K562 (cell line): ENCODE results near the gene SOBP. TPM values are rescaled to one million over a fixed set of nuclear protein-coding genes. Genes with fewer than 3 reads are reported as not detected.

Experiments
- ATAC-seq: fragments of 200-7000 bp; cut with Tn5 transposase; 3 replicates; pipeline ENCODE4 v1.9.1; 2020; ENCODE audit warnings: moderate library complexity
- BruUV-seq: library from RNA; stranded (reverse); fragments of 400-500 nt; replicated peaks from 2 replicates; lab custom pipeline; 2021; lab: Mats Ljungman, UMichigan
- CTCF ChIA-PET: fragments of 300-600 bp; formaldehyde crosslinking; extraction: SDS; loops from one replicate; lab custom pipeline; 2021; ENCODE audit warnings: low intra/inter-chr PET ratio; lab: Yijun Ruan, JAX
- POLR2A ChIA-PET: fragments of 300-600, 350-650 bp; sonication (Branson Sonifier 250); formaldehyde crosslinking; extraction: SDS; loops from one replicate; lab custom pipeline; 2021; ENCODE audit warnings: antibody characterized with exemption, inconsistent platforms; lab: Yijun Ruan, JAX
- DNase-seq, 4 experiments: peaks; one replicate each; pipeline versions ENCODE4 v3.0.0 to v3.0.0-alpha.2; 2011 to 2018; ENCODE audit warnings: low spot score in 3 of 4, mixed read lengths in 3 of 4; ENCODE audit errors: extremely low read depth in 1 of 4
- FAIRE-seq: peaks from 2 replicates; lab custom pipeline; 2011; peaks lifted over from hg19 to GRCh38; lab: Jason Lieb, UNC
- H2AFZ ChIP-seq: 2 replicates; pipeline ENCODE4 v1.6.0; 2011; ENCODE audit warnings: low read depth, low read length, control low read depth, inconsistent platforms
- H3K27ac ChIP-seq: fragments of 200-600 bp; 3 replicates; pipeline ENCODE4 v1.8.0; 2011; ENCODE audit warnings: low read depth, mild to moderate bottlenecking, control low read depth, inconsistent platforms, low read length, moderate library complexity, mixed read lengths; ENCODE audit errors: extremely low read depth
- H3K27me3 ChIP-seq, 2 experiments: fragments of 300-600 bp in 1 of 2; 2 replicates in 1 of 2; 3 replicates in 1 of 2; pipeline versions ENCODE4 v1.6.0 to v1.8.0; 2011; ENCODE audit warnings: inconsistent platforms in 2 of 2, low read length in 2 of 2, mild to moderate bottlenecking in 1 of 2, mixed read lengths in 1 of 2, moderate library complexity in 1 of 2; ENCODE audit not compliant: control insufficient read depth in 2 of 2, insufficient read depth in 2 of 2
- H3K36me3 ChIP-seq: fragments of 300-600 bp; 3 replicates; pipeline ENCODE4 v1.8.0; 2011; ENCODE audit warnings: mild to moderate bottlenecking, low read length, inconsistent platforms; ENCODE audit not compliant: control insufficient read depth, insufficient read depth
- H3K4me1 ChIP-seq, 2 experiments: fragments of 200-600 bp in 1 of 2; replicated peaks in 1 of 2; 2 replicates in 1 of 2; 3 replicates in 1 of 2; pipeline versions ENCODE4 v1.5.1 to v1.8.0; 2011; ENCODE audit warnings: inconsistent platforms in 2 of 2, low read length in 2 of 2, mild to moderate bottlenecking in 1 of 2, mixed read lengths in 1 of 2, moderate library complexity in 1 of 2; ENCODE audit not compliant: control insufficient read depth in 2 of 2, insufficient read depth in 2 of 2
- H3K4me2 ChIP-seq: 2 replicates; pipeline ENCODE4 v1.6.1; 2011; ENCODE audit warnings: low read length, control low read depth, inconsistent platforms, mixed read lengths; ENCODE audit not compliant: insufficient read depth
- H3K4me3 ChIP-seq: fragments of 200-600 bp; sonication (generic), shearing (Covaris generic); 2 replicates; pipeline ENCODE4 v1.5.1; 2016; ENCODE audit warnings: control low read depth, inconsistent platforms
- H3K79me2 ChIP-seq: fragments of 200-600 bp; 3 replicates; pipeline ENCODE4 v1.8.0; 2011; ENCODE audit warnings: low read length, inconsistent platforms; ENCODE audit not compliant: control insufficient read depth, insufficient read depth
- H3K9ac ChIP-seq, 2 experiments: 2 replicates each; pipeline versions ENCODE4 v1.6.0 to v1.6.1; 2011; ENCODE audit warnings: low read depth in 2 of 2, low read length in 2 of 2, control low read depth in 1 of 2, inconsistent platforms in 1 of 2, mild to moderate bottlenecking in 1 of 2, mixed read lengths in 1 of 2; ENCODE audit not compliant: insufficient read depth in 1 of 2
- H3K9me1 ChIP-seq: one replicate; pipeline ENCODE4 v1.6.0; 2011; ENCODE audit warnings: inconsistent platforms, mild to moderate bottlenecking, low read length, moderate library complexity; ENCODE audit not compliant: control insufficient read depth, insufficient read depth
- H3K9me3 ChIP-seq: replicated peaks from 2 replicates; pipeline ENCODE4 v1.5.1; 2011; ENCODE audit warnings: low read depth, low read length, inconsistent platforms; ENCODE audit not compliant: control insufficient read depth, insufficient read depth
- H4K20me1 ChIP-seq: replicated peaks from 2 replicates; pipeline ENCODE4 v1.6.1; 2011; ENCODE audit warnings: low read length, inconsistent platforms, mixed read lengths; ENCODE audit not compliant: control insufficient read depth, insufficient read depth
- BCLAF1 ChIP-seq, 2 experiments: fragments of 450-650 bp in 1 of 2; IDR thresholded peaks; 2 replicates each; pipeline ENCODE4 v1.6.1; 2011 to 2017; ENCODE audit warnings: low read depth in 2 of 2, antibody characterized with exemption in 1 of 2, borderline replicate concordance in 1 of 2, low read length in 1 of 2, mild to moderate bottlenecking in 1 of 2, mixed read lengths in 1 of 2; ENCODE audit not compliant: control insufficient read depth in 1 of 2
- KLF16 ChIP-seq: IDR thresholded peaks from 2 replicates; pipeline ENCODE4 v1.6.1; 2016; ENCODE audit warnings: antibody characterized with exemption
- SNIP1 ChIP-seq: fragments of 450-650 bp; IDR thresholded peaks from 2 replicates; pipeline ENCODE4 v1.7.1; 2017; ENCODE audit warnings: low read depth, mild to moderate bottlenecking
- TFE3 ChIP-seq: fragments of 450-650 bp; formaldehyde crosslinking; IDR thresholded peaks from 2 replicates; pipeline ENCODE4 v1.4.0; 2020; ENCODE audit warnings: mild to moderate bottlenecking, mixed read lengths
- ZKSCAN1 ChIP-seq: fragments of 150-350 bp; IDR thresholded peaks from 2 replicates; pipeline ENCODE4 v1.6.1; 2016; ENCODE audit warnings: low read depth, low read length
- ZNF121 ChIP-seq: sonication (generic); formaldehyde crosslinking; conservative IDR thresholded peaks from 2 replicates; pipeline ENCODE4 v1.8.0; 2022; ENCODE audit warnings: missing genetic modification reagents
- ZNF253 ChIP-seq: fragments of 250-450 bp; sonication (Bioruptor Pico); conservative IDR thresholded peaks from 2 replicates; pipeline ENCODE4 v1.6.1; 2021; ENCODE audit warnings: mild to moderate bottlenecking
- ZNF449 ChIP-seq: fragments of 250-450 bp; sonication (Bioruptor Pico); IDR thresholded peaks from 2 replicates; pipeline ENCODE4 v1.8.0; 2022; ENCODE audit warnings: moderate library complexity, mild to moderate bottlenecking, inconsistent platforms
- ZNF766 ChIP-seq: fragments of 200-800 bp; sonication (Bioruptor generic); conservative IDR thresholded peaks from 2 replicates; pipeline ENCODE4 v1.6.1; 2016; ENCODE audit warnings: missing genetic modification characterization, missing compliant biosample characterization
- ZNF780A ChIP-seq: fragments of 250-450 bp; sonication (Bioruptor Pico); IDR thresholded peaks from 2 replicates; pipeline ENCODE4 v1.5.0; 2021; ENCODE audit warnings: mild to moderate bottlenecking
- WGBS: fragments of 100-300 bp; shearing (Covaris generic); methylation state at CpG from one replicate; pipeline ENCODE4 v1.1.6; 2016; ENCODE audit warnings: low coverage, mixed read lengths; ENCODE audit not compliant: insufficient coverage; ENCODE audit errors: missing lambda C conversion rate; 5-methylcytosine and 5-hydroxymethylcytosine counted together
- in situ Hi-C: fragments of 300-500 bp; cut with MboI; formaldehyde crosslinking; loops from 4 replicates; pipeline ENCODE4 v1.15.0; 2018; ENCODE audit warnings: inconsistent platforms, mixed read lengths
- intact Hi-C: fragments of 100-400 bp; cut with micrococcal nuclease; formaldehyde crosslinking; loops from 2 replicates; pipeline ENCODE4 v1.14.2; 2022
- polyA plus RNA-seq, 8 experiments: library from polyadenylated mRNA; depleted of rRNA in 4 of 8; stranded (reverse) in 5 of 8; unstranded in 3 of 8; fragments of >200 nt; fragmentation: Nextera tagmentation in 2 of 8; fragmentation: Illumina TruSeq in 1 of 8; extraction: Ambion mirVana in 2 of 8; extraction: Trizol in 1 of 8; gene quantifications; 2 replicates each; pipeline versions ENCODE4 v1.2.1 to v1.2.3, GENCODE V29; 2011 to 2014; ENCODE audit warnings: inconsistent platforms in 1 of 8, missing spikeins in 1 of 8
- total RNA-seq, 7 experiments: library from RNA; depleted of rRNA in 6 of 7; stranded (reverse); fragments of >200 nt in 6 of 7; fragmentation: Illumina TruSeq in 2 of 7; extraction: Trizol in 2 of 7; gene quantifications; 2 replicates each; pipeline versions ENCODE4 v1.2.1 to v1.2.3, GENCODE V29; 2011 to 2021; ENCODE audit warnings: low replicate concordance in 1 of 7

SOBP gene
- total and polyA plus RNA-seq, 9 of the 15 experiments (the other 6 are each of a cell fraction or from before 2014, with no cell fraction given) = 0.16 TPM; not detected in 8

- Histone ChIP-seq H2AFZ (no peak overlapping the region), H3K9ac (no peak overlapping the region), H3K9me1 (no peaks in the 10 kb centered on the region), H3K4me2 (no peak overlapping the region), H3K9me3 (no peaks in the 10 kb centered on the region), H3K79me2 (no peaks in the 10 kb centered on the region), H3K27me3 (peaks cover 20 to 36% of the 10 kb centered on the region in 2 experiments), H3K4me3 (no peak overlapping the region), H4K20me1 (no peaks in the 10 kb centered on the region), H3K4me1 (no peaks in the 10 kb centered on the region), H3K36me3 (no peaks in the 10 kb centered on the region), H3K27ac (no peak overlapping the region)
- in situ Hi-C loops (no loop called here), intact Hi-C loops (no loop called here)
- no TSS peak for BruUV-seq
- TF ChIP-seq SNIP1 = no peak
- no peak for TF ChIP-seq ZNF121 (CRISPR knock-in tag)
- TF ChIP-seq ZNF766 (CRISPR knock-in tag) = no peak
- no peak for TF ChIP-seq ZNF449 (CRISPR knock-in tag)
- TF ChIP-seq TFE3 (CRISPR knock-in tag) = no peak
- TF ChIP-seq ZNF780A = no peak
- no peak for TF ChIP-seq ZKSCAN1
- no peak for TF ChIP-seq BCLAF1 (IDR thresholded peaks at IDR 0.05; ENCODE audit: borderline replicate concordance in 1 of 2, control insufficient read depth in 1 of 2, low read depth in 2 of 2, low read length in 1 of 2)
- TF ChIP-seq KLF16 = no peak
- TF ChIP-seq ZNF253 (CRISPR knock-in tag) = no peak
- CTCF ChIA-PET = no interaction called here
- POLR2A ChIA-PET = interaction anchor here (0.6 kb wide), 1 partner anchor 427 kb away, joined by 3 read pairs; no protein-coding TSS in a partner anchor
- ATAC-seq = no peak
- DNase-seq = no peak
- no peak for FAIRE-seq
- WGBS = under 1% methylated on average over 10 of the region's 10 CpGs
Measured at GRCh38 chr6:107550241-107550840, 60.4 kb downstream of the SOBP start.
